HepG2 (cell line): ENCODE data around the gene COX7A1. TPM values are rescaled to one million over a fixed set of nuclear protein-coding genes. Genes with fewer than 3 reads are reported as not detected.

Experiments
- CHD4 ChIP-seq: fragments of 200-600 bp; sonication (generic); IDR thresholded peaks from 2 replicates; pipeline ENCODE4 v1.7.0; 2017; ENCODE audit warnings: mild to moderate bottlenecking, low read length, borderline replicate concordance
- ELF3 ChIP-seq: IDR thresholded peaks from 2 replicates; pipeline ENCODE4 v1.6.1; 2016; ENCODE audit warnings: missing genetic modification reagents, missing compliant biosample characterization
- ERF ChIP-seq: IDR thresholded peaks from 2 replicates; pipeline ENCODE4 v1.6.1; 2018; ENCODE audit warnings: missing biosample characterization, missing genetic modification reagents
- GATAD2A ChIP-seq: IDR thresholded peaks from 2 replicates; pipeline ENCODE4 v1.6.1; 2016
- GMEB1 ChIP-seq: sonication (generic); formaldehyde crosslinking; IDR thresholded peaks from 2 replicates; pipeline ENCODE4 v1.5.1; 2020; ENCODE audit warnings: missing genetic modification reagents, mild to moderate bottlenecking, borderline replicate concordance
- NPAS2 ChIP-seq: sonication (generic); formaldehyde crosslinking; IDR thresholded peaks from 2 replicates; pipeline ENCODE4 v1.8.0; 2022; ENCODE audit warnings: mild to moderate bottlenecking, missing genetic modification reagents, borderline replicate concordance
- PRDM10 ChIP-seq: sonication (generic); formaldehyde crosslinking; IDR thresholded peaks from 2 replicates; pipeline ENCODE4 v1.4.0; 2020; ENCODE audit warnings: low read depth, missing genetic modification reagents
- REST ChIP-seq, 2 experiments: IDR thresholded peaks; 2 replicates each; pipeline ENCODE4 v1.6.1; 2011 to 2012; ENCODE audit warnings: low read length in 2 of 2, borderline replicate concordance in 1 of 2, low read depth in 1 of 2, mild to moderate bottlenecking in 1 of 2, moderate library complexity in 1 of 2
- SMC3 ChIP-seq: IDR thresholded peaks from 2 replicates; pipeline ENCODE4 v1.6.1; 2011; ENCODE audit warnings: low read length, improper control_type of control experiment
- SP5 ChIP-seq: IDR thresholded peaks from 2 replicates; pipeline ENCODE4 v1.6.1; 2016; ENCODE audit warnings: low read depth, borderline replicate concordance
- TARDBP ChIP-seq: sonication (generic); formaldehyde crosslinking; IDR thresholded peaks from 2 replicates; pipeline ENCODE4 v1.8.0; 2022; ENCODE audit warnings: mild to moderate bottlenecking, missing genetic modification reagents
- TCF12 ChIP-seq, 2 experiments: fragments of 450-650 bp in 1 of 2; sonication (generic) in 1 of 2; formaldehyde crosslinking in 1 of 2; IDR thresholded peaks; 2 replicates each; pipeline versions ENCODE4 v1.6.1 to v1.8.0; 2017 to 2022; ENCODE audit warnings: antibody characterized with exemption in 1 of 2, mild to moderate bottlenecking in 1 of 2, missing genetic modification reagents in 1 of 2, moderate library complexity in 1 of 2
- ZFX ChIP-seq: sonication (generic); formaldehyde crosslinking; IDR thresholded peaks from 2 replicates; pipeline ENCODE4 v1.4.0; 2020; ENCODE audit warnings: mild to moderate bottlenecking, low read depth, missing genetic modification reagents, moderate library complexity
- ZNF12 ChIP-seq: sonication (generic); formaldehyde crosslinking; IDR thresholded peaks from 2 replicates; pipeline ENCODE4 v1.5.0; 2020; ENCODE audit warnings: missing genetic modification reagents
- ZNF614 ChIP-seq: IDR thresholded peaks from 2 replicates; pipeline ENCODE4 v1.6.1; 2018; ENCODE audit warnings: missing biosample characterization, missing genetic modification reagents, inconsistent platforms, borderline replicate concordance
- ZNF644 ChIP-seq: IDR thresholded peaks from 2 replicates; pipeline ENCODE4 v1.6.1; 2016; ENCODE audit warnings: low read depth
- polyA plus RNA-seq, 8 experiments: library from polyadenylated mRNA; depleted of rRNA in 3 of 8; stranded (reverse) in 7 of 8; unstranded in 1 of 8; fragments of >200 nt; fragmentation: Illumina TruSeq in 4 of 8; extraction: Trizol in 4 of 8; gene quantifications; 2 replicates each; pipeline versions ENCODE4 v1.2.1 to v1.2.3, GENCODE V29; 2011 to 2016; ENCODE audit warnings: low read depth in 4 of 8, missing spikeins in 1 of 8, mixed read lengths in 1 of 8; ENCODE audit not compliant: insufficient read depth in 1 of 8
- total RNA-seq, 5 experiments: library from RNA; depleted of rRNA; stranded (reverse); fragments of >200 nt; fragmentation: Illumina TruSeq; extraction: Trizol; gene quantifications; 2 replicates each; pipeline ENCODE4 v1.2.3, GENCODE V29; 2016; ENCODE audit warnings: low read depth in 1 of 5
- TF ChIP-seq, protein P1 (sequence below): sonication (generic); formaldehyde crosslinking; IDR thresholded peaks from 2 replicates; pipeline ENCODE4 v1.5.0; 2020; ENCODE audit warnings: missing genetic modification reagents

Gene COX7A1
- total and polyA plus RNA-seq, 2 of the 13 experiments (the other 11 are each of a cell fraction or from before 2014, with no cell fraction given) = not detected

GRCh38 chr19:36120092-36120983 is 31.9 kb downstream of the COX7A1 start (continued):
- TF ChIP-seq TARDBP (peak; percentile 90), REST (IDR thresholded peaks at IDR 0.05; ENCODE audit: borderline replicate concordance in 1 of 2, low read depth in 1 of 2, low read length in 2 of 2) (peak in 1 of 2 experiments; percentile 47; a peak in 1 of 4 replicates), GATAD2A (CRISPR knock-in tag) (peak; percentile 88), TCF12 (IDR thresholded peaks at IDR 0.05) (no peak), TCF12 (CRISPR knock-in tag; IDR thresholded peaks at IDR 0.05) (peak; percentile 84), SMC3 (peak; percentile 15; the same call in 1 of the 2 replicates), NPAS2 (CRISPR knock-in tag) (no peak), PRDM10 (CRISPR knock-in tag) (peak; percentile 58; the same call in 1 of the 2 replicates), ZNF644 (peak; percentile 68; the same call in 1 of the 2 replicates), ZNF614 (CRISPR knock-in tag) (peak; percentile 71; the same call in 1 of the 2 replicates), GMEB1 (CRISPR knock-in tag) (peak; percentile 44; the same call in 1 of the 2 replicates), ERF (peak; percentile 81; the same call in 1 of the 2 replicates), SP5 (CRISPR knock-in tag) (peak; percentile 36; the same call in 1 of the 2 replicates), ELF3 (CRISPR knock-in tag) (peak; percentile 77), ZFX (CRISPR knock-in tag) (peak; percentile 94), ZNF12 (CRISPR knock-in tag) (peak; percentile 56; the same call in 1 of the 2 replicates), CHD4 (no peak)
- TF ChIP-seq, protein P1, sequence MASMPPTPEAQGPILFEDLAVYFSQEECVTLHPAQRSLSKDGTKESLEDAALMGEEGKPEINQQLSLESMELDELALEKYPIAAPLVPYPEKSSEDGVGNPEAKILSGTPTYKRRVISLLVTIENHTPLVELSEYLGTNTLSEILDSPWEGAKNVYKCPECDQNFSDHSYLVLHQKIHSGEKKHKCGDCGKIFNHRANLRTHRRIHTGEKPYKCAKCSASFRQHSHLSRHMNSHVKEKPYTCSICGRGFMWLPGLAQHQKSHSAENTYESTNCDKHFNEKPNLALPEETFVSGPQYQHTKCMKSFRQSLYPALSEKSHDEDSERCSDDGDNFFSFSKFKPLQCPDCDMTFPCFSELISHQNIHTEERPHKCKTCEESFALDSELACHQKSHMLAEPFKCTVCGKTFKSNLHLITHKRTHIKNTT = no peak
